ENCODE results near the gene ALDH5A1. TPM values are rescaled to one million over a fixed set of nuclear protein-coding genes. Genes with fewer than 3 reads are reported as not detected.
"Not testable (repeated sequence)": the region's sequence is repeated elsewhere in the genome, so short reads cannot be mapped to it uniquely, and the experiment has no call there.

ALDH5A1 gene
- total RNA-seq, 1 donor from 2014 or later = 13.4 TPM

GRCh38 chr6:24486065-24486464 lies 8.7 kb upstream of the ALDH5A1 start:
- no peak for ATAC-seq

GRCh38 chr6:24489470-24489869 lies 5.3 kb upstream of the ALDH5A1 start, which contains the start of gene GPLD1:
Gene GPLD1, minus strand, starts transcription at chr6:24489578. Its CDS starts 67 bp downstream, at chr6:24489511.
- ATAC-seq = no peak

GRCh38 chr6:24489881-24490280 lies 4.9 kb upstream of the ALDH5A1 start:
- peak; percentile 87 for ATAC-seq

GRCh38 chr6:24490948-24491347 lies 3.8 kb upstream of the ALDH5A1 start:
- no peak for ATAC-seq

- ATAC-seq = no peak
These were observed 2.3 kb upstream of the ALDH5A1 start for GRCh38 chr6:24492475-24492874.

- ATAC-seq = no peak
These were observed 586 bp upstream of the ALDH5A1 start for GRCh38 chr6:24493945-24494820.

GRCh38 chr6:24497254-24497970 lies 2.6 kb downstream of the ALDH5A1 start:
- no peak for ATAC-seq

GRCh38 chr6:24500683-24501082 lies 5.9 kb downstream of the ALDH5A1 start:
- no peak for ATAC-seq

GRCh38 chr6:24501374-24501773 lies 6.6 kb downstream of the ALDH5A1 start:
- no peak for ATAC-seq

GRCh38 chr6:24501914-24502313 lies 7.1 kb downstream of the ALDH5A1 start:
- no peak for ATAC-seq

- ATAC-seq = peak; percentile 50
These were observed 9.5 kb downstream of the ALDH5A1 start for GRCh38 chr6:24504287-24504648.

GRCh38 chr6:24504649-24505586 lies 10.1 kb downstream of the ALDH5A1 start:
- ATAC-seq = peak; percentile 86

- ATAC-seq = no peak
These were observed 12.2 kb downstream of the ALDH5A1 start for GRCh38 chr6:24506814-24507520.

- not testable (repeated sequence) for ATAC-seq
These were observed 17.2 kb downstream of the ALDH5A1 start for GRCh38 chr6:24511976-24512375.

GRCh38 chr6:24513602-24514001 lies 18.8 kb downstream of the ALDH5A1 start:
- no peak for ATAC-seq

GRCh38 chr6:24517659-24518543 lies 23.1 kb downstream of the ALDH5A1 start:
- ATAC-seq = peak; percentile 73

- peak; percentile 69 for ATAC-seq
These were observed 26.3 kb downstream of the ALDH5A1 start for GRCh38 chr6:24520929-24521546.

GRCh38 chr6:24522228-24523176 lies 27.7 kb downstream of the ALDH5A1 start:
- peak; percentile 53 for ATAC-seq

GRCh38 chr6:24524329-24524728 lies 29.6 kb downstream of the ALDH5A1 start:
- no peak for ATAC-seq
